GM19043 (cell line): ENCODE data around the gene ANKRD27.
"Not testable (repeated sequence)": the region's sequence is repeated elsewhere in the genome, so short reads cannot be mapped to it uniquely, and the experiment has no call there.

ENCODE experiments used
- ATAC-seq: cut with Tn5 transposase; IDR thresholded peaks from one replicate; pipeline ENCODE4 v1.9.1; 2021; ENCODE audit warnings: low read depth; ENCODE audit not compliant: unreplicated experiment

Gene ANKRD27

DNA sequence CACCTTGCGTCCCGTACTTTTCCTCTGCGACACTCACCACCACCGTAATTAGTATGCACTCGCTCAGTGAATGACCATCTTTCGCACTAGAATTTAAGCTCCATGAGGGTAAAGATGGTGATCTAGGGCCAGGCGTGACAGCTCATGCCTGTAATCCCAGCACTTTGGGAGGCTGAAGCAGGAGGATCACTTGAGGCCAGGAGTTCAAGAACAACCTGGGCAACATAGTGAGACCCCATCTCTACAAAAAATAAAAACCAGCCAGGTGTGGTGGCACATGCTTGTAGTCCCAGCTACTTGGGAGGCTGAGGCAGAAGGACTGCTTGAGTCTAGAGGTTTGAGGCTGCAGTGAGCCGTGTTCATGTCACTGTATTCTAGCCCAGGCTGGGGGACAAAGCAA lies 18.6 kb downstream of the ANKRD27 start:
- not testable (repeated sequence) for ATAC-seq

DNA sequence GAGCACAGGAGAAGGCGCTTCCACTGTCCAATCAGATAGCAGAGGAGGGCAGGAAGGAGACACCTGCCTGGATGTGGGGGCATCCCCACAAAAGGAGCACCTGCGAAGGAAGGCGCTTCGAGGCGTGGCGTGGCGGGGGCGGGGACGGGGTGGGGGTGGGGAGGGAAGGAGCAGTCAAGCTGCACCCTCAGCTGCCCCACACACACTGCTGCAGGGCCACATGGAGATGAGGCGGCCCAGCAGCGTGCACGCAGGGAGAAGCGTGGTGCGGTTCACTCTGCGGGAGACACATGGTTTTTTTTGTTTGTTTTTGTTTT lies 21.4 kb downstream of the ANKRD27 start:
- no peak for ATAC-seq

DNA sequence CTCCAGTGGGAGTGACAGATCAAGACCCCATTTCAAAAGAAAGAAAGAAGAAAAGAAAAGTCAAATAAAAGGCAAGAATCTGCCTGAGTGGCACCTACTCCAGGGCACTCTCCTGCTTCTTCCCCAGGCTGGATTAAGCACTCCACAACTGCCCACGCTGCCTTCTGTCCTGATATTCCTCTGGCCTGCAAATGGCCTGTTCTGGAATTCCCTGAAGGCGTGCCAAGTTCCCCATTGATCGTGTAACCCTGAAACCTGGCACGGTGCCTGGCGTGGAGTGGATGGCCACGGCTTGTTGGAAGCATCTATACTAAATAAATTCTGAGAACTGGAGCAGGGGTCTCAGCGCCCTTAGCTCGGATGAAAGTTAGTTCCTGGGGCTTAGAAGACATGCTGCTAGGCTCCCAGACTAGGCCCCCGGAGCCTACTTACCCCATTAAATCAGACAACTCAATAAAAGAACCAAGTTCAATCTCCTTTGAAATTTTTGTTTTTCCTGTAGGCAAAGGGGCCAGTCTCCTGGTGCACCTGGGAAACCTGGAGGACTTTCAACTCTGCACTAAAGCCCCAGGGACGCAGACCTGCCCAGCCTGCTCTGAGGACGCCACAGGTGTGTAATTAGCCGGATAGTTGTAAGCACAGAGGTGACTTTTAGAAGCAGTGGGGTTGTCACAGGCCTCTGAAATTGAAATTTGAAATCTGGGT lies 21.9 kb downstream of the ANKRD27 start:
- ATAC-seq, result no peak

DNA sequence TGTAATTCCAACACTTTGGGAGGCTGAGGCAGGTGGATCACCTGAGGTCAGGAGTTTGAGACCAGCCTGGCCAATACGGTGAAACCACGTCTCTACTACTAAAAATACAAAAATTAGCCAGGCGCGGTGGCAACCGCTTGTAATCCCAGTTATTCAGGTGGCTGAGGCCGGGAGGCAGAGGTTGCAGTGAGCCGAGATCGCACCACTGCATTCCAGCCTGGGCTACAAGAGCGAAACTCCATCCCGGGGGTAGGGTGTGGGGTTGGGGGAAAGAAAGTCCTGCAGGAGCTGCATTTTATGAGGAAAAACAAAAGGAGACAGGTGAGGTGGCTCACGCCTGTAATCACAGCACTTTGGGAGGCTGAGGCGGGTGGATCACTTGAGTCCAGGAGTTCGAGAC lies 22.6 kb downstream of the ANKRD27 start:
- not testable (repeated sequence) for ATAC-seq

DNA sequence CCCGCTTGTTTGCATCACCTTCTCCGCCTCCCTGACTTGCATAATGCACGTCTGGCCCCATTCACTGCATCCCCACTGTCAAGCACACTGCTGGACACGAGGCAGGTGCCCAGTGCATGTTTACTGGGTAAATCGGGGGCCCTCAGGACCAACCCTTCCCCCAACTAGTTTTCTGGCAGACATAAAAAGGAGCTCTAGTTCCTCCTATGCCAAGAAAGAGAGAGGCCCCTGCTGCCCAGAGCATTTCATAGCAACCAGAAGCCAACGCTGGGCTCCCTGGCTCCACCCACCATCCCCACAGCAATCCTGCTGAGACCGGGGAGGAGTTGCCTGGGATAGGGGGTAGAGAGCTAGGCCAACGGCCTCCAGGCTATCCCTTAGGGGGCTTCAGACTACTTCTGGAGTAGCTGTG lies 23.2 kb downstream of the ANKRD27 start:
- ATAC-seq, result no peak

DNA sequence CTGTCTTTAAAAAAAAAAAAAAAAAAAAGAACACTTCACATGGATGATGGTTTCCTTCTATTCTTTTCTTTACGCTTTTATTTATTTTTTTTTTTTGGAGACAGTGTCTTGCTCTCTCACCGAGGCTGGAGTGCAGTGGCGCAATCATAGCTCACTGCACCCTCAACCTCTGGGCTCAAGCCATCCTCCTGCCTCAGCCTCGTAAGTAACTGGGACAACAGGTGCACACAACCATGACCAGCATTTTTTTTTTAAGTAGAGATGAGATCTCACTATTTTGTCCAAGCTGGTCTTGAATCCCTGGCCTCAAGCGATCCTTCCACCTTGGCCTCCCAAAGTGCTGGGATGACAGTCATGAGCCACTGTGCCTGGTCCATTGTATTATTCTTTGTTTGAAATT lies 24.3 kb downstream of the ANKRD27 start:
- ATAC-seq, result no peak

DNA sequence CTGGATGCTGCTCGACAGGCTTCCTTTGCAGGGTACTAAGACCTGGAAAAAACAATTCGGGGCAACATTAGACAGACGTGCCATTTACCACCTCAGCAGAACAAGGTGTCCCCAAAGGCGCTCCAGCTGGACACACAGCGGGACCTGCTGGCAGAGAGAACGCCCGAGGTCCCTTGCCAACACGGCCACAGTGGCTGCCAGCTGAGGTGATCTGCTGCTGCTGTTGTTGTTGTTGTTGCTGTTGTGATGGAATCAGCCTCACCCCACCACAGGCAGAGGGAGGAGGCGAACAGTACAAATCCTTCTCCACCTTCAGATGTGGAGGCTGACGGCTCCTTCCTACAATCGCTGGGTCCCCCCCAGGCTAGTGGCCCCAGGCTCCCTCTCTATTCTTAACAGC lies 25.2 kb downstream of the ANKRD27 start:
- no peak for ATAC-seq

DNA sequence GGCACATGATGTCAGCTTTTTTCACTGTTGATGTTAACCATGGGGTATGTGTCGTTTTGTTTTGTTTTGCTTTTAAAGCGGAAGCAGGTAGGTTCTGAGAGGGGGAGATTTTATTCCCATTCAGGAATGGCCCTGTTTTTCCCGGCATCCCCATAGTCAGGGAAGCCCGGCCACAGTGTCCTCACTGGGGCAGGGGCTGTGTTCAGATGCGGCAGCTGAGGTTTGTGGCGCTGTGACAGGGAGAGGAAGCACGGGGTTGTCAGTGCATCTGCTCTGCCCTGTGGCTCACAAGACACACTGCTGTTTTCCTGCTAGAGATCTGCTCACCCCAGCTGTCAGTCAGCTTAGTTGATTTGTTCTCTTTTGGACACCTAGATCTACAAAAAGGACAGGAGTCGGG lies 27.6 kb downstream of the ANKRD27 start:
- no peak for ATAC-seq

DNA sequence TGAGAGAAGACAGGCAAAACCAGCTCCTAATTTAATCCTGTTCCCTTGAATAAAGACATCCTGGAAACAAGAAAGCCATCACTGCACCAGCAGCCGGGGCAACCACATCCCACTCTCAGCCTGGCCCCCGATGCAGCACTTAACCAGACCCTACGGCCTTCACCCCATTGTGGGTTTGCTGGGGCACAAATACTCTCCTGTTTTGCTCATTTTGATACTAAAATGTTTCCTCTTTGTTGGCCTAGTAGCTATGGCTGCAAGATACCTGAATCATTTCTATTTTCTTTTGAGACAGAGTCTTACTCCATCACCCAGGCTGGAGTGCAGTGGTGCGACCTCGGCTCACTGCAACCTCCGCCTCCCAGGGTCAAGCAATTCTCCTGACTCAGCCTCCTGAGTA lies 28.4 kb downstream of the ANKRD27 start:
- no peak for ATAC-seq

DNA sequence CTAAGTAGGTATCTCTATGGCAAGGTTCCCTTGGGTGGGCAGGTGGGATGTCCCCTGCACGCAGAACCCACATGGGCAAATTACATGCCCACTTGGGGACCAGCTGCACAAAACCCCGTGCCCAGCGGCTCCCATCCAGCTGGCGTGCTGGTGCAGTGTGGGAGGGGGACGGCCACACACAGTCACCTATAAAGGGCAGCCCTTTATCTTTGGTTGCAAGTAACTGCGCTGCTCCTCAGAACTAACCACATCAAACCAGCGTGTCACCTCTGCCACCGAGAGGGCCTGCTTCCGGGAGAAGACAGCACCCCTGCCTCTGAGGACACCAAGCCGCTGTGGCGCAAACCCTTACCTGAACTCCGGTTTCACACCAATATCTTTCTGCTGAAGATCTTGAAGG lies 32.2 kb downstream of the ANKRD27 start:
- no peak for ATAC-seq

DNA sequence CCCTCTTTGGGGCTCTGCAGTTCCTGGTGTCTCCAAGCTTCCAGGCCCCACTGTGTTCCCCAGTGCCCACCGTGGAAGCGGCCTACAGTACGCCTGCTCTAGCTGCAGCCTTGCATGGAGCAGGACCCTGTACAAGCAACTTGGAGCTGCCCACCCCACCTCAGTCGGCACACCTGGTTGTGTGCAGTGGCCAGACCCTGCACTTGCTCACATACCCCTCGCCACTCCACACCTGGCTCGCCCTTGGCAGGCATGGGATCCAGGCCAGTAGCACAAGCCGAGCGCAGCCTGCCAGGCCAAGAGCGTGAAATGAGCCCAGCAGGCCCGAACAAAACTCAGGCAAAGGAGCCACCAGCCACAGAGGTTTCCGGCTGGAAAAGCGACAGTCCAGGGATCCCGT lies 36.4 kb downstream of the ANKRD27 start:
- ATAC-seq, result no peak

DNA sequence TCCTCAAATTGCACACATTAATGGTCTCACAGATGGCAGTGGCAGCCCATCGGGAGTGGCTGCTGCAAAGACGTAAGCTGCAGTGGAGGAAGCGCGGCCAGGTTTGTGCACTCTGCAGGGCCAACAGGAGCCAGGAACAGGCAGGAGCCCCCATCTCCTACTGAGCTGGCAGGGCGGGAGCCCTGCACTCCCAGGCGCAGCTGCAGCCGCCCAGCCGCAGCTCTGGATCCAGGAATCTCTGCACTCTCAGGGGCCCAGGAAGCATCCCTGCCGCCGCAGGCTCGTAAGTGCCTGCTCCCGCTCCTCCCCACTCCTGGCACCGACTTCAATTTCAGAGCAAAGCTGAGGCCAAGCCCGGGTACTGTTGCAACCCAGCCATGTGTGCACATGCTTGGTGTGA lies 37.5 kb downstream of the ANKRD27 start:
- no peak for ATAC-seq

DNA sequence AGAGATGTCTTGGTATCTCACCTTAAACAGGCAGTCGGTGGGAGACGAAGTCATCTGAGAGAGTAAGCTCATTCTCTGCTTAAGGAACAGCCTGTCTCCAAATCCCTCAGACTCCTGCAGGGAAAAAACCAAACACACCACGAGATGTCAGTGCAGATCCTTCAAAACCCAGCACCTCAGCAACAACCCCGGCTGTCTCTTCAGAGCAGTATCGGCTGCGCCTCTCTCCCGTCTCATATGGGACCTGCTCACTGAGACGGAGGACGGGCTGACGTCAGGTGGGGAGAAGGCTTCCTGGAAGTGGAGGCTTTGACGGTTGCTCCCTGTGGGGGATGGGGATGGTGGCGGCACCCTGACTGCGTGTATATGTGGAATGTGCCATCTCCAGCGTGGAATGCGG lies 43.6 kb downstream of the ANKRD27 start:
- ATAC-seq, result no peak

DNA sequence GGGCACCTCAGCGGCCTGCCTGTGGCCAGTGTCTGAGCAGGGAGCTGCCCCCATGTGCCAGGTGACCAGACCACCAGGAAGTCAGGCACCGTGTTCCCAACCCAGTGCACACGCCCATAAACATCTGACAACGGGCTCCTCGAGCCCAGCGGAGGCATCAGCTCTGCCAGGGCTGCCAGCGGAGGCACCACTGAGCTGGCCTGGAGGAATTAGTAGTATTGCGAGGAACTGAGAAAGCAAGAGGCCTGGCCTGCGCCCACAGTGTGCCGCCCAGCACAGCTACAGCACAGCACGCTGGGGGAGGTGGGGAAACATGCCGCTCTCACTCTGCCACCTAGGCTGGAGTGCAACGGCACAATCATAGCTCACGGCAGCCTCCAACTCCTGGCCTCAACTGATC lies 44.6 kb downstream of the ANKRD27 start:
- ATAC-seq, result no peak

DNA sequence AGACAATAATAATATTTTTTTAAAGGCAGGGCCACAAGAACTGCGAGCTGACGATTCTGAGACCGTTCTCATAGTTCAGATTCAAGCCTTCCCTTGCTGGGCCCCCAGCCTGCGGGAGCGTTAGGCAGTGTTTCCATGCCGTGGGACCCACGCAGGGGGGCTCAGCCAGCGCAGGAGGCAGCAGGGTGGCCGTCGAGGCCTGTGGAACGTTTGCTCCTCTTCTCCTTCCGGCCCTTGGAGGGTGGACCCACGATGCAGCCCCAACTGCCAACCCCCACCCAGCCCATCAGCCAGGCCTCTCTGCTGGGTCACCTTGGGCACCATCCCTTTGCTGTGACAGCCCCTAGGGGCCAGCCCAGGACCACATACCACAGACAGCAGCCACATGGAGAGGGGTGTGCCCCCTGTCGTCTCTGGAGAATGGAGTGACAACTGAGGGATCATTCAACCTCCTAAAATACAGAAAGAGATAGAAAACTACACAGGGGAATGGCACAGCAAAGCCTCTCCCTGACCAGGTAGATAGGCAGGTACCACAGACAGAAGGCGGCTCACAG lies 47.2 kb downstream of the ANKRD27 start:
- ATAC-seq, result no peak

DNA sequence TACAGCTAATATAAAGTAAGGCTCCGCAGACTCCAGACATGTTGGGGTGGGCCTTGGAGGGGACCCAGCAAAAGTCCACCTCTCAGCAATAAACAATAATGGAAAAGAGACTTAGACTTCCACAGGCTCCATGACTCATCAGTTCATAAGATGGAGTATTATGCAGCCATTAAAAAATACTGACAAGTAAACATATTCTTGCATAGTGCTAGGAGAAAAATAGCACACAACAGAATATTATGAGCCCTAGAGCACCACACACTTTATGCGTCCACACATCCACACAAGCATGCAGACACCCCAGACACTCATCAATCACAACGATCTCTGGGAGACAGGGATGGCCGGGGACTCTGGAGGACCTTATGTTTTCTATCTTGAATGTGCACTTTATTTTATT lies 48.0 kb downstream of the ANKRD27 start:
- ATAC-seq, result no peak

DNA sequence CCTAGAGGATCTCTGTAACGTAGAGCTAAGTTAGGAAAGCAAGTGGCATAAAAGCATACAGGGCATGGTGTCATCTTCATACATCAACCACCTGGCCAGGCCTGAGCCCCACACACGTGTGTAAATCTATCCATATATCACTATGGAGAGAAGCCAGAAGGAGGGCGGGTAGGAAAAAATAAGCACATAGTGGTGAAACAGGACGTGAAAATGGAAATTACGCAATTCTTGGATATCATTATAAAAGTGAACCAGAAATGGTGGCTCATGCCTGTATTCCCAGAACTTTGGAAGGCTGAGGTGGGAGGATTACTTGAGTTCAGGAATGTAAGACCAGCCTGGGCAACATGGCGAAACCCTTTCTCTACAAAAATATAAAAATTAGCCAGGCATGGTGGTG lies 50.6 kb downstream of the ANKRD27 start:
- ATAC-seq, result no peak

DNA sequence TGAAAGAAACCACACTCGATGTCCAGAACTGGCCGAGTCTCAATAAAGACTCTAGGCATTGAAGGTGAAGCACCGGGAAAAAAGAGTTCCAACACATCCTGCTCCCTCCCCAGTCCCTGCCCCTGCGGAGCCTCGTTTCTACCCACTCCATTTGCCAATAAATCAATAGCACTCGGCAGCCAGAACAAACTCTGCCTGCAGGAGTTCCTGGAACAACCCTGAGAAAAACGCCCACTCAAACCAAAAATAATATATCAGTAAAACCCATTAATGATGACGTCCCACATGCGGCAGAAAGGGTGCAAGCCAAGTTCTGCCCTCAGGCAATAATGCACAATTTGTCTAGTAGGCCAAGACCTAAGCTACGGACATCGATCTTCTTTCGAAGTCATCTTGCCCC lies 53.0 kb downstream of the ANKRD27 start:
- ATAC-seq, result no peak

DNA sequence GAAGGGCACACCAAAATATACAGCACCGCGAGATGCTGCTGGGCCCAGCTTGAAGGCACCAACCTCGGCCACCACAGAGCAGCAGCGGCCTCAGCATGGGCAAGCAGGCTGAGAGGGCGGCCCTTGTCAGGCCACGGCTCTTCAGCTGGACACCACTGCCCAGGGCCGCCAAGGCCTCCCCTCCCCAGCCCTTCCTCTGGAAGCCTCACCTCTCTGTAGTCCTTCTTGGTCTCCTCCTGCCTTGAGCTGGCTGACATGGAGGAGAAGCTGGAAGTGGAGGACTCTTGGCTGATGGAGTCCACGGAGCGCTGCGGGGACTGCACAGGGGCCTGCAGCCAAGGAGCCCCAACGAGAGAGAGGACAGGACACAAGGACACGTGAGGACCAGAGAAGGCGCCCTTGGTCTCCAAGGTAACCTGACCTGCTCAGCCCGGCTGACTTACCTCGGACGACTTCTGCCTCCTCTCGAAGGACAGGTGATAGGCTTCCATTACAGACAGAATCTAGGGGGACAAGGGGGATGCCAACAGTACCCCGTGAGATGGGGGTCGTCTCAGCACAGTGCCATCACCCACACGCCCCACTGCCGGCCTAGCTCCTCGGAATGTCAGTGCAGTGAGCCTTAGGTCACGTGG lies 55.8 kb downstream of the ANKRD27 start:
- no peak for ATAC-seq

DNA sequence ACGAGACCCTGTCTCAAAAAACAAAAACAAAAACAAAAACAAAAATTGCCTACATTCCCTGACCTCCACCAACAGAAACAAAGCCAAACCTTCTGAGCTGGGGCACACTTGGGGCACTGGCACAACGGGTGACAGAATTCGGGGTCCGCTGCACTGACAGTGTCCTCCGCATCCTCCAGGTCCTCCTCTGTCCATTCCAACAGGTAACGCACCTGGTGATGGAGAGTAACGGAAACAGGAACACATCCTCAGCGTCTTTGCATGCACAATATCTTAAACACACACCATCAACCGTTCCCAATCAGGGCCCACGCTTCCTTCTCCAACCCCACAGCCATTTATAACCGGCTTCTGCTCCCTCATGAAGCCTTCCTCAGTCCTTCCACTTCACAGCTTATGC lies 59.4 kb downstream of the ANKRD27 start:
- no peak for ATAC-seq

DNA sequence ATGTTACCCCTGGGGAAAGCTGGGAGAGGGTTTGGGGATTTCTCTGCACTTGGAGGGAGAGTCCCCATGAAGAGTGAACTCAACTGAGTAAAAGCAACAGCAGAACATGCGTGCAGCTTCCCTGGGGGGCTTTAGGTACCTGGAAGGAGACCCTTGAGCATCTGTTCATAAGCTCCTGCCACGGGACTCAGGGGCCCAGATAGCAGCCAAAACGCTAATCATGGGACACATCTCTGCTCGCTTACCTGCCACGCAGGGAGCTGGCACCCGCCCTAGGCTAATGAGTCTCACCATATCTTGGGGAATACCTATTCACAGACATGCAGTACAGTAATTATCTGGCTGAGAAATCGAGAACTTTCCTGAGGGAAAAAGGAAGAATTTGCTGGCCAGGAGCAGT lies 60.1 kb downstream of the ANKRD27 start:
- ATAC-seq, result no peak

DNA sequence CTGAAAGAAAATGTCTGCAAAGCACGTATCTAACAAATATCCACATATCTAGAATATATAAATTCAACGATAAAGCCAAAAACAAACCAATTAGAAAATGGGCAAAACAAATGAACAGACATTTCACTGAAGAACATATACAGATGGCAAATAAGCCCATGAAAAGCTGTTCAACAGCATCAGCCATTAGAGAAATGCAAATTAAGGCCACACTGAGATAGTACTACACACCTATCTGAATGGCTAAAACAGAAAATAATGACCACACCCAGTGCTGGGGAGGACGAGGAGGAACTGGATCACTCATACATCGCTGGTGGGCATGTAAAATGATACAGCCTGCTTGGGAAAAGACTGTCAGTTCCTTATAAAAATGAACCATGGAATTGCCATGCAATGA lies 62.0 kb downstream of the ANKRD27 start:
- ATAC-seq, result no peak
